Mucosa of descending colon (tissue), 3 donors: ENCODE results near the gene SLC16A7. TPM values are rescaled to one million over a fixed set of nuclear protein-coding genes. Genes with fewer than 3 reads are reported as not detected.
A peak's percentile ranks its signal among the peaks of the same experiment; 100 is the strongest.

Experiments
- ATAC-seq: fragments of 200-7000 bp; cut with Tn5 transposase; one replicate; pipeline ENCODE4 v1.9.1; 2020; ENCODE audit warnings: mild to moderate bottlenecking, moderate library complexity
- DNase-seq, 3 donors: peaks; one replicate each; pipeline ENCODE4 v3.0.0-alpha.2; 2020
- H3K36me3 ChIP-seq: fragments of 200-600 bp; one replicate; pipeline ENCODE4 v1.8.0; 2021; ENCODE audit warnings: low read depth, mild to moderate bottlenecking
- H3K4me1 ChIP-seq: fragments of 200-600 bp; one replicate; pipeline ENCODE4 v1.8.0; 2021; ENCODE audit warnings: low read depth, mild to moderate bottlenecking
- H3K4me3 ChIP-seq: fragments of 200-600 bp; one replicate; pipeline ENCODE4 v1.8.0; 2021; ENCODE audit warnings: mild to moderate bottlenecking
- H3K9me3 ChIP-seq: fragments of 200-600 bp; one replicate; pipeline ENCODE4 v1.8.0; 2021; ENCODE audit warnings: mild to moderate bottlenecking
- CTCF ChIP-seq: fragments of 200-600 bp; IDR thresholded peaks from one replicate; pipeline ENCODE4 v1.8.0; 2022; ENCODE audit warnings: antibody characterized with exemption, mild to moderate bottlenecking
- intact Hi-C, 2 donors: fragments of 100-400 bp; cut with DNase I in 1 of 2; cut with micrococcal nuclease in 1 of 2; formaldehyde crosslinking; loops; one replicate each; pipeline versions ENCODE4 v1.11.0 to v1.11.1; 2022; cut with DNase I, micrococcal nuclease
- total RNA-seq, 3 donors: library from RNA; stranded (reverse); fragmentation: NEBNext Ultra II Directional in 2 of 3; extraction: Animal tissue kit (Norgen Biotek cat#: 25700) in 2 of 3; gene quantifications; one replicate each; pipeline versions ENCODE4 v1.2.1 to v1.2.4, GENCODE V29; 2021 to 2023
- donor health status: DM: no; HTN: no; CAD: no; lungs with moderate emphysema.
- donor health status: DM: no; HTN: no; CAD: no.
- donor health status: DM: no; HTN: yes; CAD: no.

Gene SLC16A7
- total RNA-seq, 3 donors from 2014 or later = 8.6 to 10.8 (median 9.0) TPM

GRCh38 chr12:59724011-59724695 lies 128.3 kb downstream of the SLC16A7 start:
- TF ChIP-seq CTCF = no peak
- Histone ChIP-seq H3K4me3 (no peak overlapping the region), H3K4me1 (no peaks in the 10 kb centered on the region), H3K9me3 (no peaks in the 10 kb centered on the region), H3K36me3 (no peaks in the 10 kb centered on the region)
- ATAC-seq (no peak), DNase-seq (no peak)
- intact Hi-C loops = no loop called here

- H3K4me3 ChIP-seq = no peak overlapping the region
- H3K9me3 ChIP-seq = no peaks in the 10 kb centered on the region
- H3K4me1 ChIP-seq = no peaks in the 10 kb centered on the region
- no peak for TF ChIP-seq CTCF
- ATAC-seq = no peak
- peak in 1 of 3 donors; percentile 37 for DNase-seq
- intact Hi-C loops = no loop called here
- H3K36me3 ChIP-seq = no peaks in the 10 kb centered on the region
These were observed 137.4 kb downstream of the SLC16A7 start for GRCh38 chr12:59733200-59733599.

GRCh38 chr12:59734371-59734770 lies 138.5 kb downstream of the SLC16A7 start:
- intact Hi-C loops = no loop called here
- no peaks in the 10 kb centered on the region for H3K4me1 ChIP-seq
- H3K4me3 ChIP-seq = no peak overlapping the region
- H3K9me3 ChIP-seq = no peaks in the 10 kb centered on the region
- DNase-seq (no peak), ATAC-seq (no peak)
- no peaks in the 10 kb centered on the region for H3K36me3 ChIP-seq
- no peak for TF ChIP-seq CTCF

- no peak for TF ChIP-seq CTCF
- intact Hi-C loops = no loop called here
- Histone ChIP-seq H3K4me3 (no peak overlapping the region), H3K36me3 (no peaks in the 10 kb centered on the region), H3K4me1 (no peaks in the 10 kb centered on the region), H3K9me3 (no peaks in the 10 kb centered on the region)
- ATAC-seq (no peak), DNase-seq (no peak)
These were observed 139.4 kb downstream of the SLC16A7 start for GRCh38 chr12:59735231-59735630.

GRCh38 chr12:59736359-59736758 lies 140.5 kb downstream of the SLC16A7 start:
- no peaks in the 10 kb centered on the region for H3K36me3 ChIP-seq
- DNase-seq = no peak
- intact Hi-C loops = no loop called here
- no peaks in the 10 kb centered on the region for H3K9me3 ChIP-seq
- no peak for ATAC-seq
- no peak for TF ChIP-seq CTCF
- H3K4me3 ChIP-seq = no peak overlapping the region
- H3K4me1 ChIP-seq = no peaks in the 10 kb centered on the region

GRCh38 chr12:59736786-59737185 lies 141.0 kb downstream of the SLC16A7 start:
- Histone ChIP-seq H3K4me3 (no peak overlapping the region), H3K4me1 (no peaks in the 10 kb centered on the region), H3K36me3 (no peaks in the 10 kb centered on the region), H3K9me3 (no peaks in the 10 kb centered on the region)
- intact Hi-C loops = no loop called here
- no peak for DNase-seq
- ATAC-seq = no peak
- TF ChIP-seq CTCF = no peak
